ENCODE measurements around the gene LRP1B. TPM values are rescaled to one million over a fixed set of nuclear protein-coding genes. Genes with fewer than 3 reads are reported as not detected.

LRP1B gene
- total and polyA plus RNA-seq, 5 donors from 2014 or later = not detected

GRCh38 chr2:141058556-141058955 is 1072.3 kb downstream of the LRP1B start:
- Mint-ChIP-seq H3K27me3 (no peaks in the 10 kb centered on the region), H3K4me3 (no peak overlapping the region), H3K9me3 (peaks cover 1 to 25% (median 6%) of the 10 kb centered on the region in 7 donors), H3K4me1 (no peaks in the 10 kb centered on the region), H3K27ac (no peak overlapping the region), H3K36me3 (no peaks in the 10 kb centered on the region)
- Histone ChIP-seq H3K9me3 (ENCODE audit: control insufficient read depth in 2 of 2, low read length in 2 of 2) (peaks cover 4 to 11% of the 10 kb centered on the region in 2 experiments), H3K4me3 (ENCODE audit: low read depth, low read length) (no peak overlapping the region), H3K27me3 (ENCODE audit: control insufficient read depth, insufficient read depth, low read length) (no peaks in the 10 kb centered on the region), H3K36me3 (ENCODE audit: control insufficient read depth, insufficient read depth, low read length) (no peaks in the 10 kb centered on the region), H3K4me1 (ENCODE audit: control insufficient read depth, insufficient read depth, low read length, poor library complexity, severe bottlenecking) (no peaks in the 10 kb centered on the region), H3K27ac (ENCODE audit: insufficient read depth, low read length, poor library complexity, severe bottlenecking) (no peak overlapping the region)
- ATAC-seq (ENCODE audit: low read depth in 2 of 2) = no peak
- no peak for DNase-seq

- Mint-ChIP-seq H3K9me3 (peaks cover 0 to 16% (median 6%) of the 10 kb centered on the region in 7 donors), H3K4me1 (no peaks in the 10 kb centered on the region), H3K27me3 (no peaks in the 10 kb centered on the region), H3K36me3 (no peaks in the 10 kb centered on the region), H3K27ac (no peak overlapping the region), H3K4me3 (no peak overlapping the region)
- Histone ChIP-seq H3K27ac (ENCODE audit: insufficient read depth, low read length, poor library complexity, severe bottlenecking) (no peak overlapping the region), H3K27me3 (ENCODE audit: control insufficient read depth, insufficient read depth, low read length) (no peaks in the 10 kb centered on the region), H3K36me3 (ENCODE audit: control insufficient read depth, insufficient read depth, low read length) (no peaks in the 10 kb centered on the region), H3K4me3 (ENCODE audit: low read depth, low read length) (no peak overlapping the region), H3K9me3 (ENCODE audit: control insufficient read depth in 2 of 2, low read length in 2 of 2) (peaks cover 2 to 12% of the 10 kb centered on the region in 2 experiments), H3K4me1 (ENCODE audit: control insufficient read depth, insufficient read depth, low read length, poor library complexity, severe bottlenecking) (no peaks in the 10 kb centered on the region)
- DNase-seq (no peak), ATAC-seq (ENCODE audit: low read depth in 2 of 2) (no peak)
These were observed 1075.3 kb downstream of the LRP1B start for GRCh38 chr2:141055531-141055930.

- no peak overlapping the region for H3K4me3 ChIP-seq (ENCODE audit: low read depth, low read length)
- H3K27ac ChIP-seq (ENCODE audit: insufficient read depth, low read length, poor library complexity, severe bottlenecking) = no peak overlapping the region
These were observed 1081.9 kb downstream of the LRP1B start for GRCh38 chr2:141048951-141049350.

GRCh38 chr2:141041281-141041680 is 1089.5 kb downstream of the LRP1B start:
- Mint-ChIP-seq H3K4me1 (no peaks in the 10 kb centered on the region), H3K9me3 (peaks cover 0 to 19% (median 4%) of the 10 kb centered on the region in 7 donors), H3K27ac (no peak overlapping the region), H3K36me3 (no peaks in the 10 kb centered on the region), H3K4me3 (no peak overlapping the region), H3K27me3 (no peaks in the 10 kb centered on the region)
- DNase-seq = no peak
- ATAC-seq (ENCODE audit: low read depth in 2 of 2) = no peak
- H3K4me1 ChIP-seq (ENCODE audit: control insufficient read depth, insufficient read depth, low read length, poor library complexity, severe bottlenecking) = no peaks in the 10 kb centered on the region
- H3K36me3 ChIP-seq (ENCODE audit: control insufficient read depth, insufficient read depth, low read length) = no peaks in the 10 kb centered on the region
- peaks cover 1 to 2% of the 10 kb centered on the region in 2 experiments for H3K9me3 ChIP-seq (ENCODE audit: control insufficient read depth in 2 of 2, low read length in 2 of 2)
- no peak overlapping the region for H3K27ac ChIP-seq (ENCODE audit: insufficient read depth, low read length, poor library complexity, severe bottlenecking)
- no peaks in the 10 kb centered on the region for H3K27me3 ChIP-seq (ENCODE audit: control insufficient read depth, insufficient read depth, low read length)
- H3K4me3 ChIP-seq (ENCODE audit: low read depth, low read length) = no peak overlapping the region

More at GRCh38 chr2:141048951-141049350, 1081.9 kb downstream of the LRP1B start:
- Histone ChIP-seq H3K9me3 (ENCODE audit: control insufficient read depth in 2 of 2, low read length in 2 of 2) (peaks cover 0 to 7% of the 10 kb centered on the region in 2 experiments), H3K27me3 (ENCODE audit: control insufficient read depth, insufficient read depth, low read length) (no peaks in the 10 kb centered on the region), H3K36me3 (ENCODE audit: control insufficient read depth, insufficient read depth, low read length) (no peaks in the 10 kb centered on the region), H3K4me1 (ENCODE audit: control insufficient read depth, insufficient read depth, low read length, poor library complexity, severe bottlenecking) (no peaks in the 10 kb centered on the region)
- DNase-seq = no peak
- Mint-ChIP-seq H3K27ac (no peak overlapping the region), H3K27me3 (no peaks in the 10 kb centered on the region), H3K4me3 (no peak overlapping the region), H3K4me1 (no peaks in the 10 kb centered on the region), H3K9me3 (peaks cover 1 to 13% (median 5%) of the 10 kb centered on the region in 7 donors), H3K36me3 (no peaks in the 10 kb centered on the region)
- ATAC-seq (ENCODE audit: low read depth in 2 of 2) = no peak

GRCh38 chr2:141038341-141038740 is 1092.5 kb downstream of the LRP1B start:
- ATAC-seq (ENCODE audit: low read depth in 2 of 2) = no peak
- no peak for DNase-seq
- no peak overlapping the region for H3K4me3 Mint-ChIP-seq
- H3K27me3 ChIP-seq (ENCODE audit: control insufficient read depth, insufficient read depth, low read length) = no peaks in the 10 kb centered on the region
- no peak overlapping the region for H3K27ac ChIP-seq (ENCODE audit: insufficient read depth, low read length, poor library complexity, severe bottlenecking)
- no peaks in the 10 kb centered on the region for H3K36me3 Mint-ChIP-seq
- H3K4me1 Mint-ChIP-seq = no peaks in the 10 kb centered on the region
- H3K9me3 Mint-ChIP-seq = peaks cover 0 to 19% (median 4%) of the 10 kb centered on the region in 7 donors
- H3K36me3 ChIP-seq (ENCODE audit: control insufficient read depth, insufficient read depth, low read length) = no peaks in the 10 kb centered on the region
- peaks cover 4 to 5% of the 10 kb centered on the region in 2 experiments for H3K9me3 ChIP-seq (ENCODE audit: control insufficient read depth in 2 of 2, low read length in 2 of 2)
- H3K27me3 Mint-ChIP-seq = no peaks in the 10 kb centered on the region
- H3K27ac Mint-ChIP-seq = no peak overlapping the region
- H3K4me3 ChIP-seq (ENCODE audit: low read depth, low read length) = no peak overlapping the region
- H3K4me1 ChIP-seq (ENCODE audit: control insufficient read depth, insufficient read depth, low read length, poor library complexity, severe bottlenecking) = no peaks in the 10 kb centered on the region

- peaks cover 4 to 5% of the 10 kb centered on the region in 2 experiments for H3K9me3 ChIP-seq (ENCODE audit: control insufficient read depth in 2 of 2, low read length in 2 of 2)
- H3K4me3 ChIP-seq (ENCODE audit: low read depth, low read length) = no peak overlapping the region
- H3K27me3 ChIP-seq (ENCODE audit: control insufficient read depth, insufficient read depth, low read length) = no peaks in the 10 kb centered on the region
- no peaks in the 10 kb centered on the region for H3K27me3 Mint-ChIP-seq
- H3K4me3 Mint-ChIP-seq = no peak overlapping the region
- peaks cover 0 to 22% (median 4%) of the 10 kb centered on the region in 7 donors for H3K9me3 Mint-ChIP-seq
- H3K36me3 ChIP-seq (ENCODE audit: control insufficient read depth, insufficient read depth, low read length) = no peaks in the 10 kb centered on the region
- H3K4me1 Mint-ChIP-seq = no peaks in the 10 kb centered on the region
- DNase-seq (no peak), ATAC-seq (ENCODE audit: low read depth in 2 of 2) (no peak)
- H3K36me3 Mint-ChIP-seq = no peaks in the 10 kb centered on the region
- no peaks in the 10 kb centered on the region for H3K4me1 ChIP-seq (ENCODE audit: control insufficient read depth, insufficient read depth, low read length, poor library complexity, severe bottlenecking)
- no peak overlapping the region for H3K27ac Mint-ChIP-seq
- no peak overlapping the region for H3K27ac ChIP-seq (ENCODE audit: insufficient read depth, low read length, poor library complexity, severe bottlenecking)
These were observed 1093.5 kb downstream of the LRP1B start for GRCh38 chr2:141037361-141037760.

GRCh38 chr2:141035846-141036420 is 1094.9 kb downstream of the LRP1B start:
- Mint-ChIP-seq H3K27ac (no peak overlapping the region), H3K27me3 (no peaks in the 10 kb centered on the region)
- no peak for ATAC-seq (ENCODE audit: low read depth in 2 of 2)

GRCh38 chr2:141029428-141030078 is 1101.3 kb downstream of the LRP1B start:
- Histone ChIP-seq H3K4me1 (ENCODE audit: control insufficient read depth, insufficient read depth, low read length, poor library complexity, severe bottlenecking) (no peaks in the 10 kb centered on the region), H3K4me3 (ENCODE audit: low read depth, low read length) (no peak overlapping the region), H3K27ac (ENCODE audit: insufficient read depth, low read length, poor library complexity, severe bottlenecking) (no peak overlapping the region), H3K9me3 (ENCODE audit: control insufficient read depth in 2 of 2, low read length in 2 of 2) (peaks cover 0 to 11% of the 10 kb centered on the region in 2 experiments), H3K36me3 (ENCODE audit: control insufficient read depth, insufficient read depth, low read length) (no peaks in the 10 kb centered on the region), H3K27me3 (ENCODE audit: control insufficient read depth, insufficient read depth, low read length) (no peaks in the 10 kb centered on the region)
- Mint-ChIP-seq H3K4me1 (no peaks in the 10 kb centered on the region), H3K27me3 (no peaks in the 10 kb centered on the region), H3K36me3 (no peaks in the 10 kb centered on the region), H3K9me3 (peaks cover 1 to 31% (median 10%) of the 10 kb centered on the region in 7 donors), H3K4me3 (no peak overlapping the region), H3K27ac (no peak overlapping the region)
- ATAC-seq (ENCODE audit: low read depth in 2 of 2) = no peak
- no peak for DNase-seq

More at GRCh38 chr2:141035846-141036420, 1094.9 kb downstream of the LRP1B start:
- Mint-ChIP-seq H3K9me3 (peaks cover 0 to 24% (median 6%) of the 10 kb centered on the region in 7 donors), H3K36me3 (no peaks in the 10 kb centered on the region), H3K4me3 (no peak overlapping the region), H3K4me1 (no peaks in the 10 kb centered on the region)
- H3K9me3 ChIP-seq (ENCODE audit: control insufficient read depth in 2 of 2, low read length in 2 of 2) = peaks cover 4 to 5% of the 10 kb centered on the region in 2 experiments
- no peaks in the 10 kb centered on the region for H3K4me1 ChIP-seq (ENCODE audit: control insufficient read depth, insufficient read depth, low read length, poor library complexity, severe bottlenecking)
- H3K27ac ChIP-seq (ENCODE audit: insufficient read depth, low read length, poor library complexity, severe bottlenecking) = no peak overlapping the region
- H3K27me3 ChIP-seq (ENCODE audit: control insufficient read depth, insufficient read depth, low read length) = no peaks in the 10 kb centered on the region
- no peak for DNase-seq
- no peaks in the 10 kb centered on the region for H3K36me3 ChIP-seq (ENCODE audit: control insufficient read depth, insufficient read depth, low read length)
- no peak overlapping the region for H3K4me3 ChIP-seq (ENCODE audit: low read depth, low read length)

All from CD4-positive, CD25-positive, alpha-beta regulatory T cell (primary cell).